ENCODE data around the gene SLC22A13.
A peak's percentile ranks its signal among the peaks of the same experiment; 100 is the strongest.
"Not testable (repeated sequence)": the region's sequence is repeated elsewhere in the genome, so short reads cannot be mapped to it uniquely, and the experiment has no call there.

The SLC22A13 gene

DNA sequence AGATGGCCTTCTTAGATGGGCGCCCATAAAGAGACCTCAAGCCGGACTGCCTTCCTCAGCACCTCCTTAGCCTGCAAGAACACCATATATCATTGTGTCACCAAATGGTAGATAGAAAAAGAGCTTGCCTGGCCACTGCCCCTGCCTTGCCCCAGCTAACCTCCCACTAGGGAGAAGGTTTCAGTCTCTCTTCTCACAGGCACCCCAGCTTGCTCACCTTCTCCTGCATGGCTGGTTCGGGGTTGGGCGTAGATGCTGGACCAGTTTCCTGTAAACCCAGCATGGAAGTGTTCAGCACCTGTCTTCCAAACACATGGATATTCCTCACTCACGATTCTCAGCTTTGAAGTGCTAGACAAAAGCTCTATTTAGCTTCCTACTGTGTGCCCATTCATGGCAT is 13.2 kb downstream of the SLC22A13 start:
- no peak for DNase-seq (ENCODE audit: low read depth)
- TF ChIP-seq CTCF (conservative IDR thresholded peaks at IDR 0.05; ENCODE audit: low read depth, low read length), result no peak
- no peak overlapping the region for H3K4me3 ChIP-seq (ENCODE audit: low read length)

- peak; percentile 35 for TF ChIP-seq CTCF (conservative IDR thresholded peaks at IDR 0.05; ENCODE audit: low read depth, low read length)
- H3K4me3 ChIP-seq (ENCODE audit: low read length), result no peak within 1 kb of the TSS
These were observed 16.5 kb downstream of the SLC22A13 start, which contains the start of gene SLC22A14 for GRCh38 chr3:38281895-38282686. Gene SLC22A14 (plus strand): TSS chr3:38282294. CDS start chr3:38306027, 23,733 bp downstream.

DNA sequence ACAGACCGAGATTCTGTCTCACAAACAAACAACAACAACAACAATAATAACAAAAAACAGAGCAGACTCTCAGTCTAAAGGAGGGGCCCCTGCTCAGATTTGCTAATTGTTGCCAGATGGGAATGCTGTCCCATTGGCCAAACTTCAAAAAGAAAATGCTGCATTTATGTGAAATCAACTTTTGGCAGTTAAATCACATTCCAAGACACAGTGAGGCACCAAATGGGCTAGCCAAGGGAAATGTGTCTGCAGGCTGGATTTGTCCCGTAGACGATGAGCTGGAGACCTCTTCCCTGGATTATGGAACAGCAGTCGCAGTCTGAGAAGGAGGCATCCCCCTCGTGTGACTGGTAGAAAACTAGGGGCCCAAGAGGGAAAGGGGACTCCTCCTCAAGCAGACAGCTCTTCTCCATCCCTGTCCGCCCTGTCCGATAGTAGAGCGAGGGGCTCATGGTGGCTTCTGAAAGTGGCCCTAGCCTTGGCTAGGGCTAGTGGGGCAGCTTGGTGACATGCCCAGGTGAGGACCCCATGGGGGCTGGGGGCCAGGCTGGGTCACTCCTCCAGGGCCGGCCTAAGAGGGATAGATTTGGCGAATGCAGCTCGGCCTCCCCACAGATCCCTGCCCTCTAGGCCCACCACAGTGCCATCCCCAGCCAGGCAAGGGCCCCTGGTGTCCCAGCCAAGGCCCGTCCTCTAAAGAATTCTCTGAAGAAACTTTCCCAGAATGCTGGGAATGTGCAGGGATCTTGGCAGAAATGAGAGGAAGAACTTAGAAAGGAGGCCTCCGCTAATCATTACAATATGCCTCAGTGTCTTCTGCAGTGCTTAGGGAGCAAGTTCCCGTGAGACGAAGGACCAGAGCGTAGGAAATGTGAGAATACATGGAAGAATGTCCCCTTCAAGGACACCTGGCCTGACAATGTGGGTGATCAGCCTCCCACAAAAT is 18.5 kb downstream of the SLC22A13 start:
- TF ChIP-seq CTCF (conservative IDR thresholded peaks at IDR 0.05; ENCODE audit: low read depth, low read length), result no peak
- DNase-seq (ENCODE audit: low read depth), result no peak
- no peak overlapping the region for H3K4me3 ChIP-seq (ENCODE audit: low read length)

More at GRCh38 chr3:38281895-38282686, 16.5 kb downstream of the SLC22A13 start, which contains the start of gene SLC22A14:
- no peak for DNase-seq (ENCODE audit: low read depth)

GRCh38 chr3:38284756-38285150 is 19.1 kb downstream of the SLC22A13 start:
- TF ChIP-seq CTCF (conservative IDR thresholded peaks at IDR 0.05; ENCODE audit: low read depth, low read length), result no peak
- H3K4me3 ChIP-seq (ENCODE audit: low read length), result no peak overlapping the region
- no peak for DNase-seq (ENCODE audit: low read depth)

- not testable (repeated sequence) for H3K4me3 ChIP-seq (ENCODE audit: low read length); DNase-seq (ENCODE audit: low read depth)
These were observed 23.9 kb downstream of the SLC22A13 start for GRCh38 chr3:38289286-38290217.

DNA sequence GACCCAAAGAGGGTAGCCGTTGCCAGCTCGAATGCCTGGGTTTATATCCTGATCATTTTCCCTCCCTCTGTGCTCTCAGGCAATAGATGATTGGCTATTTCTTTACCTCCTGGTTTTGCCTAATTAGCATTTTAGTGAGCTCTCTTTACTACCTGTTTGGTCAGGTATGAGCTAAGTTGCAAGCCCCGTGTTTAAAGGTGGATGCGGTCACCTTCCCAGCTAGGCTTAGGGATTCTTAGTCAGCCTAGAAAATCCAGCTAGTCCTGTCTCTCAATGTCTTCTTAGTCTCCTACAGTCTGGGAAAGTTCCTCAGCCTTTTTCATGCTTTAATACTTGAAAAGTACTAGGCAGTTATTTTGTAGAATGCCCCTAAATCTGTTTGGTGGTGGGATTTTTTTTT is 31.4 kb downstream of the SLC22A13 start:
- not testable (repeated sequence) for H3K4me3 ChIP-seq (ENCODE audit: low read length); DNase-seq (ENCODE audit: low read depth)

DNA sequence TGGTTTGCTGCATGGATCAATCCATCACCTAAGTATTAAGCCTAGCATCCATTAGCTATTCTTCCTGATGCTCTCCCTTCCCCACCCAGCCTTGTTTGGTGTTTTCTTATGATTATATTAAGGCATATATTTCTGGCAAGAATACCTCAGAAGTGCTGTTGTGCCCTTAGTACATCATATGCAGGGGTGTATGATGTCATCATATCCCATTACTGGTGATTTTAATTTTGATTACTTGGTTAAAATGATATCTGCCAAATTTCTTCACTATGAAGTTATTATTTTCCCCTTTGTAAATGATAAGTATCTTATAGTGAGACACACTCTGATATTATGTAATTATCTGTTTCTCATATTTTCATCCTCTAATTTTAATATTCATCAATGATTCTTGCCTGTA is 31.9 kb downstream of the SLC22A13 start:
- no peak for TF ChIP-seq CTCF (conservative IDR thresholded peaks at IDR 0.05; ENCODE audit: low read depth, low read length)
- DNase-seq (ENCODE audit: low read depth), result no peak
- H3K4me3 ChIP-seq (ENCODE audit: low read length), result no peak overlapping the region
